AG20443 (cell line): ENCODE measurements around the gene OPRM1.
A peak's percentile ranks its signal among the peaks of the same experiment; 100 is the strongest.

ENCODE experiments used
- DNase-seq: peaks from one replicate; pipeline ENCODE4 v3.0.0; 2012; ENCODE audit warnings: low spot score, mixed read lengths

The OPRM1 gene

GRCh38 chr6:154242617-154243357 is 203.7 kb downstream of the OPRM1 start:
- no peak for DNase-seq

- DNase-seq, result no peak
Measured at GRCh38 chr6:154243793-154244750, 205.0 kb downstream of the OPRM1 start.

DNA sequence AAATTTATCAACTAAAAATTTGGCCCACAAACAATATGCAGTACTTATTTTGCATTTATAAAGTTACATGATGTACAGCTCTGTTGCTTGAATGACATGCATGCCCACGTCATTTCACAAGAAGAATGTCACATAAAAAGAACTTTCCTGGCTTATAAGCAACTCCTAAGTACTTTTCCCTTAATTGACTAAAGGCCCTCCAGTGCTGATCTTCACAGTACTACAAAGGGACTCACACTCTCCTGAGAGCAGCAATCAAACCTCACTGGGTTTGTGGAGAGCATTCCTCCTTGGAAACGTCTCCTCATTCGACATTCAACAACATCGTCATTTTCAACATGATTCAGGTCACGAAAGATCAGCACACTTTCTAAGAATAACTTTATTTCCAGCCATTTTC is 206.5 kb downstream of the OPRM1 start:
- DNase-seq, result no peak

GRCh38 chr6:154246723-154247118 is 207.7 kb downstream of the OPRM1 start:
- no peak for DNase-seq

DNA sequence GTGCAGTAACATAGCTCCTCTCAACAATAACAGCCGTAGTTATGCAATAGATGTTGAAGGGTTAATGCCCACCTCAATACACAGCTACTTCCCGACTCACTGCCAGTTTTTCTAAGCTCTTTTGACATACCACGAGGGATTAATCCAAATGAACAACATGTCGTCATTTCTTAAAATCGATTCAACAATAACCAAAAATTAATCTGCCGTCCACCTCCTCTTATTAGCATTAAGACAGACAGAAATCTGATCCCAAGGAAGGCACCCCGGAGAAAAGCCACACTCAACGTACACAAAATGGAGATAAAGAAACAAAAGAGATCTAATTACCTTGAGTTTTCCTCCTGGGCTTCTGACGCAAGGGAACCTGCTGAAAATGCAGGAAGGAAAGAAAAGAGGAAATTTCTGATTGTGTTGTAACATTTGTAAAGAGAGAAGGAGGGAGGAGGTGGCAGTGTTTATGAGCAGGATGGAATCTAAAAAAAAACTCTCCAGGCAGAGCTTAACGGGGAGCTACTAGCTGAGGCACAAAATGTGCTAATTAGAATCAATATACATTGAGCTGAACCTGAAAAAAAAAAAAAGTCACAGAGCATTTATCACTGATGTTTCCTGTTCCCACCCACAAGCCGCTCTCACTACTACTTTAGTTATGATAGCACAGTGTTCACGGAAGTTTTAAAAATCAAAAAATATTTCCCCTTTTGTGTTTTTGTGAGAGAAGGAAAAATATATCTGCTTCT is 208.2 kb downstream of the OPRM1 start:
- DNase-seq, result no peak

DNA sequence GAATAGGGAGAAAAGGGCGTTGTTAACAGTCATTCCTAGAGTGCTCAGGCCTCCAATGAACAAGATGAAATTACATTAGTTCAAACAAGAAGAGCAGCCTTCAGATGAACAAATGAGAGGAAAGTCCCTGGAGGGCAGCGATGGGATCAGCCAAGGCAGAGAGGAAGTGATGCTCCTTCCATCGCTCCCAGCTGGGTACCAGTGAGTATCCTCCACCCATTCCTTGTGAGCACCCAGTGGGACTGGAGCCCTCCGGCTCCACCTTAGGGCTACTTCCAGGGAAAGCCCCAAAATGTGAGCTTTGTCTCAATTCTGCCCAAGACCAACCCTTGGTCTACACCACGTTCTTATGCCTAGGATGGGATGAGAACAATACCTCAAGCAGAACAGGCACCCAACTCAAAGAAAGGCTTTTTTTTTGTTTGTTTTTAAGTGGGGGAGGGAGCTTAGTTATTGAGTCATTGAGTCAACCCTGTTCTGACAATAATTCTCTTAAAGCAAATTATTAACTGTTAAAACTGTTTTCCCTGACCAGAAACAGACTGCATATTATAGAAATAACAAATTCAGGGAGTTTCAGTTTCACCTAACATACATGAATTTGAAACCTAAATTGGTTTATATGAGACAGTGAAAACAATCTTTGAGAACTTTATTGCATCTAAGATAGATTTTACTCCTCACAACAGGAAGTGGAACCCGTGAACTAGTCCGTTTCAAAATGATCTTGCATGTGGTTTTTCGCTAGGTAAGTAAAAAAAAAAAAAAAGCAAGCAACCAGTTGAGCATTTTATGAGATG is 210.7 kb downstream of the OPRM1 start:
- no peak for DNase-seq

- no peak for DNase-seq
Measured at GRCh38 chr6:154251116-154251515, 212.1 kb downstream of the OPRM1 start.

- DNase-seq, result no peak
Measured at GRCh38 chr6:154252678-154253077, 213.6 kb downstream of the OPRM1 start.

DNA sequence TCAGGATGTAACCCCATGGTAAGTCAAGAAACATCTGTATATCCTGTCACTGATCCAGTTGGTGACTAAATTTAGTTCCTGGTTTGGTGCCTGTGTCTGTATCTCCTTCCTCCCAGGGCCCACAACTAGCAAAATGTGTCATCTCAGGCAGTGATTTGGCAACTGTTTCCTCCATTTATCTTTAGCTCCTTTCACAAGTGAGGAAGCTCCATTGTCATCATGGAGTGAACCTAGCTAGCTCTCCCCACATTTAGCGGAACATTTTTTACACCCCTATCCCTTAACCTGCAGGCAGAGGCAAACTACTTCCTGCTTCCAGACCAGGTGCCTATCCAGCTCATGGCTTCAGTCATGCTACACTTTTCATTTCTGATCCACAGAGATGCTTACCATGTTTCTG is 218.0 kb downstream of the OPRM1 start:
- DNase-seq, result no peak

DNA sequence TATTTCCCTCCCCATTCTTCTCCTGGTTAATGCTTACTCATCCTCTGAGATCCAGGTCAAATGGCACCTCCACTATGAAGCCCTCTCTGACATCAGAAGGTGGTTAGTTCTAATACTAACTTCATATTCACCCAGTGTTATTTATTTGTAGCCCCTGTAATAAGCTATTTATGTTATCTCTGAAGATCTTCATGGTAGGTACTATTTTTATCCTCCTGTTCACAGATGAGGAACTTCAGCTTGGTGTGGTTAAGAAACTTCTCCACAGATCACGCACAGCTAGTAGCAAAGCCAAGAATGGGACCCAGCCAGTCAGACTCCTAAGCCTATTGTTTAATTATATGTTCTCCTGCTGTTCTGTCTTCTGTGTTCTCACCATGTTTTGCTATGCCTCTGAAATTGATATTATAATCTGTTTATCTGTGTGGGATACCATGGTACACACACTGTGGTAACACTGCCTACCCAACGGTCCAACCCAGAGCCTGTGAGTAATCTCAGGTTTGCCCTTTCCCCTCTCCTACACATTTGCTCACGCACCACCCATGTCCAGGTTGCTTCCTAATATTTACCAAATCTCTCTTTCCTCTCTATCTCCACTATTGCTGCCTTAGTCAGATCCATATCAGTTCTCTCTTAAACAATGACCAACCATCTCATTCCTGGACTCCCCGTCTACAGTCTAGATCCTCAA is 219.2 kb downstream of the OPRM1 start:
- no peak for DNase-seq

- DNase-seq, result no peak
Measured at GRCh38 chr6:154261688-154262397, 222.8 kb downstream of the OPRM1 start.

DNA sequence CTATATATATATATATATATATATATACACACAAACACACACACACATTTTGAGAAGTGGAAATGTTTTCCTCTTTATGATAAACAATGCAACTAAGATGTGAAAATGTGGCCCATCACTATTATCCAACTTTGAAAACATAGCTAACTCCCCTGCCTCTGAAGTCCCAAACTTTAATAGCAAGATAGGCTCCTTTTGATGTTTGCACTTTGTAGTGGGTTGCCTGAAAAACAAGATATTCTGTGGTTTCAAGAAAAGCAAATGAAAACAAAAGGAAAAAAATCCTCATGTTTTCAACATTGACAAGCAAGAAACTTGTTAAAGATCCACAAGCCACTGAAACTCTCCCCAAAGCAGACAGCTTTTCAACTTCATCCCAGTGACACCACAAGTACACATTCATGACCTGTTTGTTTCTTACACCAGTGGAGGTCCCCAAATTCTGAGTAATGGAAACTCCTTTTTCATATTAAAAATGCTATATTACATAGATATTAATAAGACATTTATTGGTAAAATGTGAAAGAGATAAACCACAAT is 227.6 kb downstream of the OPRM1 start:
- no peak for DNase-seq

DNA sequence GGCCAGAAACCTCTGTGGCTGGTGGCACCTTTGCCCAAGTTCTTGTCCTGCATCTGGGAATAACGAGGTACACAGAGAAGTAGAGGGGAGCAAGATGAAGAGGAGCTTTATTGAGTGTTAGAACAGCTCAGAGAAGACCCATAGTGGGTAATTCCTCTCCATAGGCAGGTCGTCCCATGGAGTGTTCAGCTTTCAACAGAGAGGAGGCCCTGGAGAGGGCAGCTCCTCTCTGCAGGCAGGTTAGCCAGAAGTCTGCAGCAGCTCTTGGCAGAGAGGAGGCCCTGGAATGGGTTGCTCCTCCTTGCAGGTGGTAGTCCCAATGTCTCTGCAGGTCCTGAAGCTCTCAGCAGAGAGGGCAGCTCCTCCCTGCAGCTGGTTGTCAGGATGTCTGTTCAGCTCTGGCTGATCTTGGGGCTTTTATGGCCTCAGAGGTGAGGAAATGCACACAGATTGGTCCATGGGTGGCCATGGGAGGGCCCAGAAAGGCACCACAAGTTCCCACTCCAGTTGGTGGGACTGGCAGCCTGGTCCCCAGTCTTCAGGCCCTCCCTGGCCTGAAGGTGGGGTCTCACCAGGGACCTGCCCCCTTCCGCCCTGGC is 228.6 kb downstream of the OPRM1 start:
- no peak for DNase-seq

DNA sequence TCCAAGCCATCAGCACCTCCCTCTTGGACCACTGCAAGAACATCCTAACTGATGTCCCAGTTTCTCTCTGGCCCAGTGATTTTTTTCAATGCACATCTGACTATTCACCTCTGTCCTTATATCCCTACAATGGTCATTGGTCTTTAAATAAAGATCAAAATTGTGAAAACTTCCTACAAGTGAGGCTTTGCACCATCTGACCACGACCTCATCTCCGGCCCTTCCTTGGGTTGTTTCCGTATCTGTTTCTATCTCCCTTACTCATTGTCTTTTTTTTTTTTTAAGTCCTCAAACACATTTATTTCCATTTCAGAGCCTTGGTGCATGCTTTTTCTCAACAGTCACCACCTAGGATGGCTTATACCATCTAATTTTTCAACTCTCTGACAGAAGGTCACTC is 229.4 kb downstream of the OPRM1 start:
- no peak for DNase-seq

GRCh38 chr6:154274168-154274567 is 235.1 kb downstream of the OPRM1 start:
- no peak for DNase-seq

- DNase-seq, result peak; percentile 39
Measured at GRCh38 chr6:154276810-154277628, 238.0 kb downstream of the OPRM1 start.

- DNase-seq, result no peak
Measured at GRCh38 chr6:154277629-154278017, 238.6 kb downstream of the OPRM1 start.

DNA sequence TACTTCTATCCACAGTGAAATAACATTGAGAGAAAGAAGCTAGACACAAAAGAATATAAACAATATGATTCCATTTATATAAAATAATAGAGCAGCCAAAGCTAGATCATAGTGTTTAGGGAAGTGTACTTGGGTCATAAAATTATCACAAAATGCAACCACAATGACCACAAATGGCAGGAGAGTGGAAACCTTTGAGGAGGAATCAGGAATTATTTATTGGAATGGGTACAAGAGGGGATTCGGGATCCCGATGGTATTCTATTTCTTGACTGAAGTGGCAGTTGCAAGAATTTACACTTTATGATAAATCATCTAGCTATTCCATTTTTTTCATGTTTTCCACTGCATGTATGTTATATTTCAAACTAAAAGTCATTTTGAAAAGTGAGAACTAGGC is 241.5 kb downstream of the OPRM1 start:
- no peak for DNase-seq

- DNase-seq, result no peak
Measured at GRCh38 chr6:154284313-154284853, 245.3 kb downstream of the OPRM1 start.
